ENCODE measurements around the gene ACBD3. TPM values are rescaled to one million over a fixed set of nuclear protein-coding genes. Genes with fewer than 3 reads are reported as not detected.

The ACBD3 gene
- polyA plus RNA-seq, 1 experiment: 22.8 TPM

DNA sequence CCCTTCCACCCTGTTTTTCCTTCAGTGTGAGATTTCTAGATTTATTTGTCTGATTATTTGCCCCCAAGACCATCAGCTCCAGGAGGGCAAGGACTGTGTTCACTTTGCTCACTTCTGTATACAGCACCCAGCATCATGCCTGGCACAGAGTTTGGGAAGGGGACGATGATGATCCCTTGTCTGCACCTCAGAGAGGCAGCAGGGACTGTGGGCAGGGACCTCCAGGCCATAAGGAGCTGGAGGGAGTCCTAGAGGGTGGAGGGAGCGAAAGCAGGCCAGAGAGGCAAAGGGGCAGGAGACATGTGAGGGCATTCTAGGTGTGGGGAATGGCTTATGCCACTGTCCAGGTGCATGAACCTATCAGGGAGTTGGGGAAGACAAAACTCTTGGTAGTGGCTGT is 91.3 kb downstream of the ACBD3 start:
- ChIA-PET POLR2A (no interaction called here), CTCF (interaction anchor here (3.2 kb wide), 1 partner anchor 30 kb away, joined by 13 read pairs; no protein-coding TSS in a partner anchor)
- TF ChIP-seq, protein P1, sequence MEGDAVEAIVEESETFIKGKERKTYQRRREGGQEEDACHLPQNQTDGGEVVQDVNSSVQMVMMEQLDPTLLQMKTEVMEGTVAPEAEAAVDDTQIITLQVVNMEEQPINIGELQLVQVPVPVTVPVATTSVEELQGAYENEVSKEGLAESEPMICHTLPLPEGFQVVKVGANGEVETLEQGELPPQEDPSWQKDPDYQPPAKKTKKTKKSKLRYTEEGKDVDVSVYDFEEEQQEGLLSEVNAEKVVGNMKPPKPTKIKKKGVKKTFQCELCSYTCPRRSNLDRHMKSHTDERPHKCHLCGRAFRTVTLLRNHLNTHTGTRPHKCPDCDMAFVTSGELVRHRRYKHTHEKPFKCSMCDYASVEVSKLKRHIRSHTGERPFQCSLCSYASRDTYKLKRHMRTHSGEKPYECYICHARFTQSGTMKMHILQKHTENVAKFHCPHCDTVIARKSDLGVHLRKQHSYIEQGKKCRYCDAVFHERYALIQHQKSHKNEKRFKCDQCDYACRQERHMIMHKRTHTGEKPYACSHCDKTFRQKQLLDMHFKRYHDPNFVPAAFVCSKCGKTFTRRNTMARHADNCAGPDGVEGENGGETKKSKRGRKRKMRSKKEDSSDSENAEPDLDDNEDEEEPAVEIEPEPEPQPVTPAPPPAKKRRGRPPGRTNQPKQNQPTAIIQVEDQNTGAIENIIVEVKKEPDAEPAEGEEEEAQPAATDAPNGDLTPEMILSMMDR (IDR thresholded peaks at IDR 0.05; ENCODE audit: insufficient read depth, low read depth, low read length): no peak
- Histone ChIP-seq H3K4me3 (ENCODE audit: low read depth, low read length) (no peak overlapping the region), H3K36me3 (ENCODE audit: control insufficient read depth, insufficient read depth, low read length) (no peaks in the 10 kb centered on the region), H3K27me3 (ENCODE audit: control insufficient read depth, insufficient read depth, low read length) (no peaks in the 10 kb centered on the region)
- no peak for DNase-seq (ENCODE audit: low read depth)

Small RNA genes lying within 50 kb of the gene (small RNA-seq; reads per million reads assigned to genes)
- gene AL512343.1 (ENCODE audit: insufficient read length, low read depth, low replicate concordance): not detected

Other genes with a start within 250 kb of the ACBD3 start
- not detected in 2 replicates for gene LEFTY2, start 245.5 kb downstream of the ACBD3 start, polyA plus RNA-seq (2011; rRNA removed)
- gene SDE2, start 187.4 kb downstream of the ACBD3 start, polyA plus RNA-seq (2011; rRNA removed): 8.0 and 12.5 TPM in 2 replicates
- 164 and 168 TPM in 2 replicates for gene H3-3A, start 124.0 kb downstream of the ACBD3 start, polyA plus RNA-seq (2011; rRNA removed)
- 0.07 and 0.09 TPM in 2 replicates for gene MIXL1, start 36.9 kb upstream of the ACBD3 start, polyA plus RNA-seq (2011; rRNA removed)
- gene LIN9, start 122.4 kb upstream of the ACBD3 start, polyA plus RNA-seq (2011; rRNA removed): 2.1 and 3.5 TPM in 2 replicates
- gene PARP1, start 221.4 kb upstream of the ACBD3 start, polyA plus RNA-seq (2011; rRNA removed): 58.3 and 58.7 TPM in 2 replicates

All from BJ (cell line).